GM19043 (cell line): Measurements from ENCODE around the gene C10orf88.

Experiments used
- ATAC-seq: cut with Tn5 transposase; IDR thresholded peaks from one replicate; pipeline ENCODE4 v1.9.1; 2021; ENCODE audit warnings: low read depth; ENCODE audit not compliant: unreplicated experiment

The C10orf88 gene

DNA sequence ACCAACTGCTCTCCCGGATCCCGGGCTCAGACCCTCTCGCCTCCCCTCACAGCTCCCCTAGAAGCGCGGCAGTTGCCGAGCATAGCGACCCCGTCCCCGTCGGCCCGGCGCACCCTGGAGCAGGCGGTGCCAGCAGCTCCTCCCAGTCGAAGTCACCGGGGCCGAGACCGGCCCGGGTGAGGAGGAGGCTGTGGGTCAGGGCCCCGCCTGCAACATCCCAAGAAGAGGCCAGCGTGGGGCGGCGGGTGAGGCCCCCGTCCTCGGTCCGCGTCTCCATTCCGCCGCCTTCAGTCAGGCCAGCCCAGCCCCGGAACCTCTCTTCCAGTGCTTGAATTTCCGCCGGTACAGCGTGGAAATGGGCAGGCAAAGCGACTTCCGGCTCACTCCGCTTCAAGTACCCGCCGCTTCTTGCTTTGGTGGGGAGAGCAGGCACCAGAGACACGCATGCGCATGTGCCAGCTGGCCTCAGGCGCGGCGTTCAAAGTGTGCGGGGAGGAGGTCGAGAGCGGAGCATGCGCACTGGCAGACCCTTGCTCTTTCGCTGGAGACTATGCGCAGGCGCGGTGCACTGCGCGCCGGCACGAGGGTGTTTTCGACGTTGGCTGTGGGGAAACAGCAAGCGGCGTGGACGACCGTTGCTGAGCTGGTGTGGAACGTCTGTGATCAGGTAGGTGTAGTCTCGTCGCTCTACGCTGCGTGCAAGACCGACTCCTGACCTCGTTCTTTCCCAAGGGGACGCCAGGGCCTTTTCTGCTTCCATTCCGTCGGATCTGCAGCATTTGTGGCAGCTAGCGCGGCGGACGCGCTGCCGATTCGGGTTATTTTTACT lies at the start of gene C10orf88:
TSS of gene C10orf88 (minus strand) at position 326 of the 829 bp plus-strand sequence. CDS start at position 277, 49 bp downstream.
- ATAC-seq: peak; percentile 99

- ATAC-seq: no peak
Measured at GRCh38 chr10:123001370-123001769, 47.3 kb upstream of the C10orf88 start.

- no peak for ATAC-seq
Measured at GRCh38 chr10:123000155-123000554, 46.1 kb upstream of the C10orf88 start.

DNA sequence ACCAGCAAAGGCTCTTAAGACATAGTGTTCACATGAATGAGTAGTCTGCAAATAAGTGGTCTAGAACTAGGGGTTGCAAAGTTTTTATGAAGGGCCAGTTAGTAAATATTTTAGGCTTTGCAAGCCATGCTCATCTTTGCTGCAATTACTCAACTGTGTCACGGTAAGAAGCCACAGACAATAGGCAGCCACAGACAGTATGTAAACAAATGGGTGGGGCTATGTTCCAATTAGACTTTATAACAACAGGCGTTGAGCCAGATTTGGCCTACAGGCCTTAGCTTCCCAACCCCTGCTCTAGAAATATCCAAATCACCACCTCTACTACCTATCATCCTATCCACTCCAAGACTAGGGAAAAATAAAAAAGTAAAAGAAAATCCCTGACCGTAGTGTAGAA lies 45.3 kb upstream of the C10orf88 start:
- no peak for ATAC-seq

- no peak for ATAC-seq
Measured at GRCh38 chr10:122998934-122999333, 44.9 kb upstream of the C10orf88 start.

- ATAC-seq: no peak
Measured at GRCh38 chr10:122998360-122998917, 44.4 kb upstream of the C10orf88 start.

DNA sequence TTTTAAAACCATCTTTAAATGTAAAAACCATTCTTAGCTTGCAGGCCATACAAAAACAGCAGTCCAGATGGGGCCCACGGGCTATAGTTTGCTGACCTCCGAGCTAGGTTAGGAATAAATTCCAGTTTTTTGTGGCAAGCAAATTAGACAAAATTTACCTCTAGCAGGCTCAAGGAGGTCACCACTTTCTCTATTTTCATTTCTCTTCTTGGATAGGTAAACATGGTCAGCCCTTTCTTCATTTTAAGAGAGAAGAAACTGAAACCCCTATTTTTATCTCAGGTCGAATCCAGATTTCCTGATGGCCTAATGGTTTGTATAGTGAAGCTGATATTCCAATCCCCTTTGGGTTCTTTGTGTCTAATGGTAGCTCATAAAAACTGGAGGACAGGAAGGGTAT lies 43.8 kb upstream of the C10orf88 start:
- ATAC-seq: no peak

- ATAC-seq: no peak
Measured at GRCh38 chr10:122995936-122996335, 41.9 kb upstream of the C10orf88 start.

DNA sequence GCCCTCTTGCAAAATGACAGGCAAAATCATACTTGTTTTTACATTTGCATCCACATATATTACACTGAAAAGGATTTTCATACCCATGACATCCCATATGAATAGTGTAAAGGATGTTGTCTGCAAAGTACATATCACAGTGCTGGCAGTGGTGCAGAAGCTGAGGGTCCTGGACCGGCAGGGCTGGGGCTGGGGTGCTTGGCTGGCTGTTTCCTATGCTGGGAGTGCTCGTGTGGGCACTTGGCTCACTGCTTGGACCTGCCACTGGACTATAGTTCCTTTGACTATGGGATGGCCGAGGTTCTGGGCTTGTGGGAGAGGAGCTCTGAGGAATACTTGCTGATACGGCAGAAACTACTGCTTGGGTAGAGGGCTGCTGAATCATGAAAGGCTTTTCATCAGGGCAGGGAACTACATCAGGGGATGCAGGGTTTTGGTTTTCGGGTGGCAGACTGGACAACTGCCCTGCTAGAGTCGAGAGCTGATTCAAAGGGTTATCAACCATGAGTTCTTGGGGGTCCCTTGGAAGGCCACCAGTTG lies 39.8 kb upstream of the C10orf88 start:
- no peak for ATAC-seq

DNA sequence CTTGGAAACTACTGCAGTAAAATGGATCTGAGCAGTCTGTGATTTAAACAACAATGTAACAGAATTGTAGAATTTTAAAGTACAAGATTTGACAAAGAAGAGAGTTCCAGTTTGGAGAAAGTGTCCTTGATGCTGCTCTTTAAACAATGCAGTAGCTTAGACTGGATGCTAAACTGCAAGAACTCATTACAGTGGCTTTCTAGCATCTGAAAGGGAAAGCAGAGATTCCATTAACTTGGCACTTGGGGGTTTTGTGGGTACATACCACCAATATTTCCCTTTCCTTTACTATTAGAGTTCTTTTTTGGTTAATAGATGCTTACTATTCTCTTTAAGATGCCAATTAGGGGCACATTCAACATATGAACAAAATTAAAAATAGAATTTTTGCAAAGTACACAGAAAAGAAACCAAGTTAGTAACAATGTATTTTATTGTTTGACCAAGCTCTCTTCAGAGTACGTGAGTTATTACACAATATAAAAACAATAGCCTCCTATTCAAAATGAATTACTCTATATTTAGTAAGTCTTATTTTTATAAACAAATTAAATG lies 38.1 kb upstream of the C10orf88 start:
- ATAC-seq: no peak

DNA sequence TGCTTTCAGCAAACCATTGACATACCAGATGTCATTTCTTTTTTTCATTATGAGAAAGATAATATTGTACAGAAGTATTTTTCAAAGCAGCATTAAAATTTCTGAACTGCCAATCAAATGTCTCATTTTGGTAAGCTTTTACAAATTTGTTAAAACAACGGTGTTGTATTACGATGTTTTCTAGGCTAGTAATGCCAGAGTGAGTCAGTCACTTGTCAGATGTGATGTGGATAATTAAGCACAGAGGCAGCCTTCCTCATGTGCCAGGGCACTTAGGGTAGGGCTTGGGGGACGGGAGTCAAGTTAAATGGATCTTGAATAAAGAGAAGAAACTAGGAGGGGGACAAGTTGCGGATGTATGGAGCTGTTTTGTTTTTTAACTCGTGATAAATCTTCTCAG lies 36.3 kb upstream of the C10orf88 start:
- no peak for ATAC-seq

DNA sequence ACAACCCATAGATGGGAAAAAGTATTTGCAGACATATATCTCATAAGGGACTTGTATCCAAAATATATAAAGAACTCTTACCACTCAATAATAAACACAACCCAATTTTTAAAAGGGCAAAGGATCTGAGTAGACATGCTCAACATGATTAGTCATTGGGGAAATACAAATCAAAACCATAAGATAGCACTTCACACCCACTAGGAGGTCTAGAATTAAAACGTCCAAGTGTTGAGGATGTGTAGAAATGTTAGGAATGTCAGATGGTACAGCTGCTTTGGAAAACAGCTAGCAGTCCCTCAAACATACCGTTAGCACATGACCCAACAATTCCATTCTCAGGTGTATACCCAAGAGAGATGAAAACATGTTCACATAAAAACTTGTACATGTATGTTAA lies 34.5 kb upstream of the C10orf88 start:
- ATAC-seq: no peak

GRCh38 chr10:122986335-122986734 lies 32.3 kb upstream of the C10orf88 start:
- no peak for ATAC-seq

- ATAC-seq: no peak
Measured at GRCh38 chr10:122984708-122985107, 30.7 kb upstream of the C10orf88 start.

- no peak for ATAC-seq
Measured at GRCh38 chr10:122983898-122984297, 29.9 kb upstream of the C10orf88 start.

GRCh38 chr10:122981066-122981464 lies 27.0 kb upstream of the C10orf88 start:
- ATAC-seq: no peak

DNA sequence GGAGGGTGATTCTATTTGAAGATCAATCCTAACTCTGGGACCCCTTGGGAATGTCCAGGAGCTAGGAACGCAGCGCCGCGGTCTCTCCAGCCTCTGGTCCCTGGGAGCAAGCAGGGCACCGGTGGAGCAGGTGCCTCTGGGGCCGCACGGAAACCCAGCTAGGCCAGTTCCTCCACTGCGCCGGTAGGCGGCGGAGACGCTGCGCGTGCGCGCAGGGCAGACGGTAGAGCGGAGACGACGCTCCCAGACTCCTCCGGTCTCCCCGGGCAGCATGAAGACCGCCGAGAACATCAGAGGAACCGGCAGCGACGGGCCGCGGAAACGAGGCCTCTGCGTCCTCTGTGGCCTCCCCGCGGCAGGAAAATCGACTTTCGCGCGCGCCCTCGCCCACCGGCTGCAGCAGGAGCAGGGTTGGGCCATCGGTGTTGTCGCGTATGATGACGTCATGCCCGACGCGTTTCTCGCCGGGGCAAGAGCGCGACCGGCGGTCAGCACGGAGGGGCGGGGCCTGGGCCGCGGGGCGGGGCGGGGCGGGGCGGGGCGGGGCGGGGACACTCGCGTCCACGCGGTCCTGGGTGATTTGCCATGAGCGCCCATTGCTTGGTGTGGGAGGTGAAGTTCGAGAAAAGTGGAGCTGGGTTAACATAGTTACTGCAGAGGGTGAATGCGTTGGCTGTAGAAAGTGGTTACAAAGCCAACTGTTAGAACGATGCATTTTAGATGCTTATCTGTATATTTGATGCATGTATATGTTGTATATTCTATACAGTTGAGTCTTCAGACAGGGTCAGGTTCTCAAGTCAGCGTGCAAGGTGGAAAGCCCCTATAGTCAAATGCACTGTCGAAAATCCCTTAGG lies 26.4 kb upstream of the C10orf88 start, which contains the start of gene PSTK:
TSS of gene PSTK (plus strand) at position 193 of the 857 bp plus-strand sequence. CDS start at position 272, 79 bp downstream.
- ATAC-seq: peak; percentile 96

DNA sequence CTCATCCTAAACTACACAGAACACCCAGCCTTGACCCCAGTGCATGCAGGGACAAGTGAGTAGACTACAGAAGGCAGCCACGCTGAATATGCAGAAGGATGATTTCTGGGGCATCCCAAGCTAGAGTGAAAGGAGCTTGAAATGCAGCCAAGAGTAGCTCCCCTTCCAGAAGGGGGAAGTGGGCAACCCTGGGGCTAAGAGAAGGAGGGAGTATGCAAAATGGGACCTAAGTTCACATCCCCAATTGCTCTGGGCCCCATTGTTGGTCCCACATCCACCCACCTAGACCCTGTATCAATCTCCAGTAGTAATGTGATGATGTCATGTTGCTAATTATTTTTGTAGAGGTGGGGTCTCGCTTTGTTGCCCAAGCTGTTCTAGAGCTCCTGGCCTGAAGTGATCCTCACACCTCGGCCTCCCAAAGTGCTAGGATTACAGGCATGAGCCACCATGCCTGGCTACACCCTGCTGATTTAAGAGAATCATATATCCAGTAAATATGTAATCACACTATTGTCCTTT lies 20.6 kb upstream of the C10orf88 start:
- ATAC-seq: no peak

DNA sequence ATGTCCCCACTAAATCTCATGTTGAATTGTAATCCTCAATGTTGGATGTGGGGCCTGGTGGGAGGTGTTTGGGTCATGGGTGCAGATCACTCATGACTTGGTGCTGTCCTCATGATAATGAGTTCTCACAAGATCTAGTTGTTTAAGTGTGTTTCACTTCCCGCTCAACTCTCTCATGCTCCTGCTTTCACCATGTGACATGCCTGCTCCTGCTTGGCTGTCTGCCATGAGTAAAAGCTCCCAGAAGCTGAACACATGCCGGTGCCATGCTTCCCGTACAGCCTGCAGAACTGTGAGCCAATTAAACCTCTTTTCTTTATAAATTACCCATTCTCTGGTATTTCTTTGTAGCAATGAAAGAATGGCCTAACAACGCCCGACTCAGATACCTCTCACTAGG lies 20.0 kb upstream of the C10orf88 start:
- no peak for ATAC-seq

GRCh38 chr10:122968698-122969097 lies 14.7 kb upstream of the C10orf88 start:
- no peak for ATAC-seq
